Kidney (tissue), 14 donors: Measurements from ENCODE around the gene PDILT. TPM values are rescaled to one million over a fixed set of nuclear protein-coding genes. Genes with fewer than 3 reads are reported as not detected.
"Not testable (repeated sequence)": the region's sequence is repeated elsewhere in the genome, so short reads cannot be mapped to it uniquely, and the experiment has no call there.

Source experiments
- DNase-seq, 5 donors: peaks; one replicate each; pipeline ENCODE4 v3.0.0-alpha.2; 2013 to 2020
- FAIRE-seq: peaks from 2 replicates; lab custom pipeline; 2012; peaks lifted over from hg19 to GRCh38; lab: Jason Lieb, UNC
- H3K27ac ChIP-seq, 2 donors: one replicate each; pipeline ENCODE4 v1.7.0; 2013; ENCODE audit warnings: low read depth in 2 of 2, low read length in 2 of 2, inconsistent platforms in 1 of 2
- H3K27me3 ChIP-seq: one replicate; pipeline ENCODE4 v1.7.1; 2013; ENCODE audit warnings: low read length, inconsistent platforms; ENCODE audit not compliant: control insufficient read depth, insufficient read depth
- H3K36me3 ChIP-seq, 3 donors: one replicate each; pipeline versions ENCODE4 v1.7.0 to v1.7.1; 2013; ENCODE audit warnings: low read length in 3 of 3, control low read depth in 1 of 3, inconsistent platforms in 1 of 3; ENCODE audit not compliant: insufficient read depth in 3 of 3, control insufficient read depth in 2 of 3
- H3K4me1 ChIP-seq, 3 donors: one replicate each; pipeline versions ENCODE4 v1.7.0 to v1.7.1; 2013; ENCODE audit warnings: low read length in 3 of 3, inconsistent platforms in 1 of 3, low read depth in 1 of 3; ENCODE audit not compliant: control insufficient read depth in 2 of 3, insufficient read depth in 2 of 3
- H3K4me3 ChIP-seq, 3 donors: one replicate each; pipeline versions ENCODE4 v1.7.0 to v1.8.1; 2013; ENCODE audit warnings: low read length in 3 of 3, control low read depth in 1 of 3, inconsistent platforms in 1 of 3
- H3K9ac ChIP-seq, 3 donors: one replicate each; pipeline versions ENCODE4 v1.7.0 to v1.7.1; 2013; ENCODE audit warnings: low read length in 3 of 3, control low read depth in 1 of 3, inconsistent platforms in 1 of 3
- H3K9me3 ChIP-seq, 3 donors: one replicate each; pipeline versions ENCODE4 v1.7.0 to v1.7.1; 2013; ENCODE audit warnings: low read length in 3 of 3, control low read depth in 1 of 3, inconsistent platforms in 1 of 3; ENCODE audit not compliant: control insufficient read depth in 2 of 3, insufficient read depth in 1 of 3
- intact Hi-C: fragments of 100-400 bp; cut with DNase I; formaldehyde crosslinking; loops from one replicate; pipeline ENCODE4 v1.11.1; 2022
- polyA plus RNA-seq: library from polyadenylated mRNA; stranded (reverse); fragments of 350-450 nt; fragmentation: Illumina TruSeq; extraction: RNeasy Lipid Tissue Mini Kit (QIAGEN cat#74804); gene quantifications from one replicate; pipeline ENCODE4 v1.2.3, GENCODE V29; 2014; ENCODE audit warnings: low read depth, low replicate concordance; ENCODE audit not compliant: insufficient read depth
- total RNA-seq: library from RNA; stranded (reverse); fragmentation: NEBNext Ultra II Directional; extraction: Animal tissue kit (Norgen Biotek cat#: 25700); gene quantifications from one replicate; pipeline ENCODE4 v1.2.1, GENCODE V29; 2021
- TF ChIP-seq, protein P1 (sequence below): IDR thresholded peaks from 3 replicates; pipeline ENCODE4 v1.5.1; 2012; ENCODE audit warnings: mild to moderate bottlenecking, moderate library complexity, borderline replicate concordance; ENCODE audit not compliant: insufficient read depth; ENCODE audit errors: extremely low read depth
- donor health status: control.
- donor health status: control.
- donor health status: control.
- donor health status: control.
- donor health status: control.
- donor health status: DM: yes; HTN: yes; CAD: no.
- donor health status: Normal renal cell carcinoma (clear cell type).

PDILT gene
- total and polyA plus RNA-seq, 2 donors from 2014 or later = not detected

DNA sequence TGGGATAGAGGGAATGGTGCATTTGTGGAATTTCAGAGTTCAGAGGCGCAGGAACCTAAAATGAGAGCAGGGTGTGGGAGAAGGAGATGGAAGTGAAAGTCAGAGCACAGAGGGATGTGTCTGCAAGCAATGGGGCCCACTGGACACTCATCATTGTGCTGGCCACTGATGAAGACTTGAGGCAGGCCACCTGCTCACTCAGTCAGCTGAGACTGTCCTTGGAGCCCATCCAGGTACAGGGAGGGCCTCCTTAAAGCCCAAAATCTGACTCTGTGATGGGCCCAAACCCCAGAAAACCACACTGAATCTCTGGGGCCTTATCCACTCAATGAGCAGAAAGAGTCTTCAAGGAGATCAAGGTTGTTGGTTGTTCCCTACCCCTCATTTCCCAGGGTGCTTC lies 82.9 kb downstream of the PDILT start:
- H3K27me3 ChIP-seq = no peaks in the 10 kb centered on the region
- H3K36me3 ChIP-seq = no peaks in the 10 kb centered on the region
- TF ChIP-seq, protein P1, sequence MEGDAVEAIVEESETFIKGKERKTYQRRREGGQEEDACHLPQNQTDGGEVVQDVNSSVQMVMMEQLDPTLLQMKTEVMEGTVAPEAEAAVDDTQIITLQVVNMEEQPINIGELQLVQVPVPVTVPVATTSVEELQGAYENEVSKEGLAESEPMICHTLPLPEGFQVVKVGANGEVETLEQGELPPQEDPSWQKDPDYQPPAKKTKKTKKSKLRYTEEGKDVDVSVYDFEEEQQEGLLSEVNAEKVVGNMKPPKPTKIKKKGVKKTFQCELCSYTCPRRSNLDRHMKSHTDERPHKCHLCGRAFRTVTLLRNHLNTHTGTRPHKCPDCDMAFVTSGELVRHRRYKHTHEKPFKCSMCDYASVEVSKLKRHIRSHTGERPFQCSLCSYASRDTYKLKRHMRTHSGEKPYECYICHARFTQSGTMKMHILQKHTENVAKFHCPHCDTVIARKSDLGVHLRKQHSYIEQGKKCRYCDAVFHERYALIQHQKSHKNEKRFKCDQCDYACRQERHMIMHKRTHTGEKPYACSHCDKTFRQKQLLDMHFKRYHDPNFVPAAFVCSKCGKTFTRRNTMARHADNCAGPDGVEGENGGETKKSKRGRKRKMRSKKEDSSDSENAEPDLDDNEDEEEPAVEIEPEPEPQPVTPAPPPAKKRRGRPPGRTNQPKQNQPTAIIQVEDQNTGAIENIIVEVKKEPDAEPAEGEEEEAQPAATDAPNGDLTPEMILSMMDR = no peak
- H3K9ac ChIP-seq = no peak overlapping the region
- no peak overlapping the region for H3K4me3 ChIP-seq
- H3K27ac ChIP-seq = no peak overlapping the region
- no peaks in the 10 kb centered on the region for H3K4me1 ChIP-seq
- FAIRE-seq (no peak), DNase-seq (no peak)
- H3K9me3 ChIP-seq = no peaks in the 10 kb centered on the region
- intact Hi-C loops = no loop called here

DNA sequence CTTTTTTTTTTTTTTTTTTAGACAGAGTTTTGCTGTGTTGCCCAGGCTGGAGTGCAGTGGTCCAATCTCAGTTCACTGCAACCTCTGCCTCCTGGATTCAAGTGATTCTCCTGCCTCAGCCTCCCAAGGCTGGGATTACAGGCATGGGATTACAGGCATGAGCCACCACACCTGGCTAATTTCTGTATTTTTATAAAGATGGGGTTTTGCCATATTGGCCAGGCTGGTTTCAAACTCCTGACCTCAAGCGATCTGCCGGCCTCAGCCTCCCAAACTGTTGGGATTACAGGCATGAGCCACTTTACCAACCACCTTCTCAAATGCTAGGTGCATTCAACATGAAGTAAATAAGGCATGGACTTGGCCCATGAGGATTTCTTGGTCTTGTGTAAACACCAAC lies 83.5 kb downstream of the PDILT start:
- H3K9me3 ChIP-seq, H3K36me3 ChIP-seq, DNase-seq, FAIRE-seq, H3K27ac ChIP-seq, H3K27me3 ChIP-seq, H3K4me3 ChIP-seq, H3K9ac ChIP-seq, intact Hi-C loops, H3K4me1 ChIP-seq: not testable (repeated sequence)

DNA sequence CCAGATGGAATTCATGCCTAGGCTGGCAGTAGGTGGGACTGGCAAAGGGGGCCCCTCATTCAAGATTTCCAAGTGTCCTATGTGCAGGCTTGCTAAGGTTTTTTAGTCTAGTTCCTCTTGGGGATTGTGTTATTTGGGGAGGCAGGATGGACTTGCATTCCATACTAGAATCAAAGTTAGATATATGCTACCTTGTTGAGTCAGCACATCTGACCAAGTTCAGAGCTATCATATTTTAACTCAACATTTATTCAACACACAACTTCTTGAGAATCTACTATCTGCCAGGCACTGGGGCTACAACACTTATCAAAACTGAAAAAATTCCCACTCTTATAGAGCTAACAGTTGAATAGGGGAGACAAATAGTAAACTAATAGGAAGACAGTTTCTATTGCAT lies 83.9 kb downstream of the PDILT start:
- intact Hi-C loops = no loop called here
- H3K4me1 ChIP-seq = no peaks in the 10 kb centered on the region
- H3K9ac ChIP-seq = no peak overlapping the region
- TF ChIP-seq, protein P1 = no peak
- H3K36me3 ChIP-seq = no peaks in the 10 kb centered on the region
- no peak for DNase-seq
- FAIRE-seq = no peak
- H3K9me3 ChIP-seq = no peaks in the 10 kb centered on the region
- no peak overlapping the region for H3K27ac ChIP-seq
- no peaks in the 10 kb centered on the region for H3K27me3 ChIP-seq
- no peak overlapping the region for H3K4me3 ChIP-seq

DNA sequence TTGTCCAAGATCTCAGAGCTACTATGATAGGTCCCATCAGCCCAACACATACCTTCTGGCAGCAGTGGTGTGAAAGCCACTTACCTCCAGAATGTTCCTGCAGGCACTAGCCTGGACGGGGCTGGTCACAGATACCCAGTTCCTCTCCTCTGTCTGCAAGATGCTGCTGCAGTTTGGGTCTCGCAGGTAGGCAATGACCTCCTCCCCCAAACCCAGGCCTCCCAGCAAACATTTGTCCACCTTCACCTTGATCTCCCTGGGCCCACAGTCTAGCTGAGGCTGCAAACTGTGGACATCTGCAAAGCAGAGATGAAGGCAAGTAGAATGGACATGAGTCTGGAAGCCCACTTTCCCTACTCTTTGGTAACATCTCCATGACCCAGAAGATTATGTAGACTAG lies 84.4 kb downstream of the PDILT start:
- Histone ChIP-seq H3K4me3 (no peak overlapping the region), H3K4me1 (no peaks in the 10 kb centered on the region), H3K27me3 (no peaks in the 10 kb centered on the region), H3K36me3 (no peaks in the 10 kb centered on the region), H3K9ac (no peak overlapping the region), H3K27ac (no peak overlapping the region), H3K9me3 (no peaks in the 10 kb centered on the region)
- TF ChIP-seq, protein P1 = no peak
- intact Hi-C loops = no loop called here
- DNase-seq (no peak), FAIRE-seq (no peak)
